K562 (cell line): ENCODE results near the gene CACNA1S. TPM values are rescaled to one million over a fixed set of nuclear protein-coding genes. Genes with fewer than 3 reads are reported as not detected.

Experiments used
- ATAC-seq: fragments of 200-7000 bp; cut with Tn5 transposase; 3 replicates; pipeline ENCODE4 v1.9.1; 2020; ENCODE audit warnings: moderate library complexity
- BruUV-seq: library from RNA; stranded (reverse); fragments of 400-500 nt; replicated peaks from 2 replicates; lab custom pipeline; 2021; lab: Mats Ljungman, UMichigan
- CTCF ChIA-PET: fragments of 300-600 bp; formaldehyde crosslinking; extraction: SDS; loops from one replicate; lab custom pipeline; 2021; ENCODE audit warnings: low intra/inter-chr PET ratio; lab: Yijun Ruan, JAX
- POLR2A ChIA-PET: fragments of 300-600, 350-650 bp; sonication (Branson Sonifier 250); formaldehyde crosslinking; extraction: SDS; loops from one replicate; lab custom pipeline; 2021; ENCODE audit warnings: antibody characterized with exemption, inconsistent platforms; lab: Yijun Ruan, JAX
- DNase-seq, 4 experiments: peaks; one replicate each; pipeline versions ENCODE4 v3.0.0 to v3.0.0-alpha.2; 2011 to 2018; ENCODE audit warnings: low spot score in 3 of 4, mixed read lengths in 3 of 4; ENCODE audit errors: extremely low read depth in 1 of 4
- FAIRE-seq: peaks from 2 replicates; lab custom pipeline; 2011; peaks lifted over from hg19 to GRCh38; lab: Jason Lieb, UNC
- H2AFZ ChIP-seq: 2 replicates; pipeline ENCODE4 v1.6.0; 2011; ENCODE audit warnings: low read depth, low read length, control low read depth, inconsistent platforms
- H3K27ac ChIP-seq: fragments of 200-600 bp; 3 replicates; pipeline ENCODE4 v1.8.0; 2011; ENCODE audit warnings: low read depth, mild to moderate bottlenecking, control low read depth, inconsistent platforms, low read length, moderate library complexity, mixed read lengths; ENCODE audit errors: extremely low read depth
- H3K27me3 ChIP-seq, 2 experiments: fragments of 300-600 bp in 1 of 2; 2 replicates in 1 of 2; 3 replicates in 1 of 2; pipeline versions ENCODE4 v1.6.0 to v1.8.0; 2011; ENCODE audit warnings: inconsistent platforms in 2 of 2, low read length in 2 of 2, mild to moderate bottlenecking in 1 of 2, mixed read lengths in 1 of 2, moderate library complexity in 1 of 2; ENCODE audit not compliant: control insufficient read depth in 2 of 2, insufficient read depth in 2 of 2
- H3K36me3 ChIP-seq: fragments of 300-600 bp; 3 replicates; pipeline ENCODE4 v1.8.0; 2011; ENCODE audit warnings: mild to moderate bottlenecking, low read length, inconsistent platforms; ENCODE audit not compliant: control insufficient read depth, insufficient read depth
- H3K4me1 ChIP-seq, 2 experiments: fragments of 200-600 bp in 1 of 2; replicated peaks in 1 of 2; 2 replicates in 1 of 2; 3 replicates in 1 of 2; pipeline versions ENCODE4 v1.5.1 to v1.8.0; 2011; ENCODE audit warnings: inconsistent platforms in 2 of 2, low read length in 2 of 2, mild to moderate bottlenecking in 1 of 2, mixed read lengths in 1 of 2, moderate library complexity in 1 of 2; ENCODE audit not compliant: control insufficient read depth in 2 of 2, insufficient read depth in 2 of 2
- H3K4me2 ChIP-seq: 2 replicates; pipeline ENCODE4 v1.6.1; 2011; ENCODE audit warnings: low read length, control low read depth, inconsistent platforms, mixed read lengths; ENCODE audit not compliant: insufficient read depth
- H3K4me3 ChIP-seq: fragments of 200-600 bp; sonication (generic), shearing (Covaris generic); 2 replicates; pipeline ENCODE4 v1.5.1; 2016; ENCODE audit warnings: control low read depth, inconsistent platforms
- H3K79me2 ChIP-seq: fragments of 200-600 bp; 3 replicates; pipeline ENCODE4 v1.8.0; 2011; ENCODE audit warnings: low read length, inconsistent platforms; ENCODE audit not compliant: control insufficient read depth, insufficient read depth
- H3K9ac ChIP-seq, 2 experiments: 2 replicates each; pipeline versions ENCODE4 v1.6.0 to v1.6.1; 2011; ENCODE audit warnings: low read depth in 2 of 2, low read length in 2 of 2, control low read depth in 1 of 2, inconsistent platforms in 1 of 2, mild to moderate bottlenecking in 1 of 2, mixed read lengths in 1 of 2; ENCODE audit not compliant: insufficient read depth in 1 of 2
- H3K9me1 ChIP-seq: one replicate; pipeline ENCODE4 v1.6.0; 2011; ENCODE audit warnings: inconsistent platforms, mild to moderate bottlenecking, low read length, moderate library complexity; ENCODE audit not compliant: control insufficient read depth, insufficient read depth
- H3K9me3 ChIP-seq: replicated peaks from 2 replicates; pipeline ENCODE4 v1.5.1; 2011; ENCODE audit warnings: low read depth, low read length, inconsistent platforms; ENCODE audit not compliant: control insufficient read depth, insufficient read depth
- H4K20me1 ChIP-seq: replicated peaks from 2 replicates; pipeline ENCODE4 v1.6.1; 2011; ENCODE audit warnings: low read length, inconsistent platforms, mixed read lengths; ENCODE audit not compliant: control insufficient read depth, insufficient read depth
- ASH1L ChIP-seq: fragments of 450-650 bp; IDR thresholded peaks from 2 replicates; pipeline ENCODE4 v1.6.1; 2018; ENCODE audit warnings: borderline replicate concordance, mild to moderate bottlenecking, low read depth; ENCODE audit not compliant: partially characterized antibody
- JUND ChIP-seq, 2 experiments: IDR thresholded peaks; 2 replicates in 1 of 2; 3 replicates in 1 of 2; pipeline ENCODE4 v1.6.1; 2011; ENCODE audit warnings: borderline replicate concordance in 2 of 2, low read depth in 2 of 2, low read length in 2 of 2, improper control_type of control experiment in 1 of 2, missing biosample characterization in 1 of 2, missing genetic modification characterization in 1 of 2, missing genetic modification reagents in 1 of 2
- KLF16 ChIP-seq: IDR thresholded peaks from 2 replicates; pipeline ENCODE4 v1.6.1; 2016; ENCODE audit warnings: antibody characterized with exemption
- MTA1 ChIP-seq: fragments of 450-650 bp; IDR thresholded peaks from 2 replicates; pipeline ENCODE4 v1.6.1; 2017; ENCODE audit warnings: borderline replicate concordance
- NFIX ChIP-seq: fragments of 250-450 bp; sonication (Bioruptor Pico); IDR thresholded peaks from 2 replicates; pipeline ENCODE4 v1.4.0; 2020; ENCODE audit warnings: low read depth, mild to moderate bottlenecking, moderate library complexity
- POLR3A ChIP-seq: IDR thresholded peaks from 2 replicates; pipeline ENCODE4 v1.6.1; 2011; ENCODE audit warnings: borderline replicate concordance, mild to moderate bottlenecking, moderate library complexity; ENCODE audit not compliant: insufficient read length, insufficient read depth; ENCODE audit errors: extremely low read depth
- RBM17 ChIP-seq: fragments of 200-400 bp; formaldehyde crosslinking; IDR thresholded peaks from 2 replicates; pipeline ENCODE4 v1.6.1; 2017; ENCODE audit warnings: low read depth, mild to moderate bottlenecking, low read length, borderline replicate concordance
- RBM39 ChIP-seq: fragments of 200-400 bp; formaldehyde crosslinking; optimal IDR thresholded peaks from 2 replicates; pipeline ENCODE3; 2018; ENCODE audit warnings: low read depth, low read length
- SAFB2 ChIP-seq: fragments of 200-400 bp; formaldehyde crosslinking; IDR thresholded peaks from 2 replicates; pipeline ENCODE4 v1.6.1; 2018; ENCODE audit warnings: borderline replicate concordance, low read length, low read depth, moderate library complexity; ENCODE audit not compliant: severe bottlenecking
- SMARCA5 ChIP-seq: fragments of 450-650 bp; IDR thresholded peaks from 2 replicates; pipeline ENCODE4 v1.6.1; 2016
- UBTF ChIP-seq, 2 experiments: IDR thresholded peaks; 2 replicates each; pipeline ENCODE4 v1.6.1; 2012; ENCODE audit warnings: improper control_type of control experiment in 2 of 2, low read depth in 2 of 2, low read length in 2 of 2, borderline replicate concordance in 1 of 2
- ZNF133 ChIP-seq: fragments of 250-450 bp; sonication (Bioruptor Pico); IDR thresholded peaks from 2 replicates; pipeline ENCODE4 v1.4.0; 2020; ENCODE audit warnings: mild to moderate bottlenecking
- ZNF175 ChIP-seq: fragments of 200-800 bp; sonication (Bioruptor generic); IDR thresholded peaks from 2 replicates; pipeline ENCODE4 v1.6.1; 2016; ENCODE audit warnings: low read depth, mild to moderate bottlenecking, missing genetic modification characterization, missing compliant biosample characterization
- ZNF263 ChIP-seq: sonication (generic); formaldehyde crosslinking; IDR thresholded peaks from 2 replicates; pipeline ENCODE4 v1.8.0; 2022; ENCODE audit warnings: mild to moderate bottlenecking, missing genetic modification reagents, borderline replicate concordance
- ZNF274 ChIP-seq: IDR thresholded peaks from 2 replicates; pipeline ENCODE4 v1.6.1; 2011; ENCODE audit warnings: low read depth, mild to moderate bottlenecking, low read length, moderate library complexity, borderline replicate concordance
- ZNF324 ChIP-seq: fragments of 250-450 bp; sonication (Bioruptor Pico); IDR thresholded peaks from 2 replicates; pipeline ENCODE4 v1.4.0; 2020; ENCODE audit warnings: mild to moderate bottlenecking
- WGBS: fragments of 100-300 bp; shearing (Covaris generic); methylation state at CpG from one replicate; pipeline ENCODE4 v1.1.6; 2016; ENCODE audit warnings: low coverage, mixed read lengths; ENCODE audit not compliant: insufficient coverage; ENCODE audit errors: missing lambda C conversion rate; 5-methylcytosine and 5-hydroxymethylcytosine counted together
- in situ Hi-C: fragments of 300-500 bp; cut with MboI; formaldehyde crosslinking; loops from 4 replicates; pipeline ENCODE4 v1.15.0; 2018; ENCODE audit warnings: inconsistent platforms, mixed read lengths
- intact Hi-C: fragments of 100-400 bp; cut with micrococcal nuclease; formaldehyde crosslinking; loops from 2 replicates; pipeline ENCODE4 v1.14.2; 2022
- polyA plus RNA-seq, 8 experiments: library from polyadenylated mRNA; depleted of rRNA in 4 of 8; stranded (reverse) in 5 of 8; unstranded in 3 of 8; fragments of >200 nt; fragmentation: Nextera tagmentation in 2 of 8; fragmentation: Illumina TruSeq in 1 of 8; extraction: Ambion mirVana in 2 of 8; extraction: Trizol in 1 of 8; gene quantifications; 2 replicates each; pipeline versions ENCODE4 v1.2.1 to v1.2.3, GENCODE V29; 2011 to 2014; ENCODE audit warnings: inconsistent platforms in 1 of 8, missing spikeins in 1 of 8
- total RNA-seq, 7 experiments: library from RNA; depleted of rRNA in 6 of 7; stranded (reverse); fragments of >200 nt in 6 of 7; fragmentation: Illumina TruSeq in 2 of 7; extraction: Trizol in 2 of 7; gene quantifications; 2 replicates each; pipeline versions ENCODE4 v1.2.1 to v1.2.3, GENCODE V29; 2011 to 2021; ENCODE audit warnings: low replicate concordance in 1 of 7
- TF ChIP-seq, protein P1 (sequence below): sonication (generic); formaldehyde crosslinking; IDR thresholded peaks from 2 replicates; pipeline ENCODE4 v1.8.0; 2022; ENCODE audit warnings: mild to moderate bottlenecking, low read depth, missing genetic modification reagents

Gene CACNA1S
- total and polyA plus RNA-seq, 9 of the 15 experiments (the other 6 are each of a cell fraction or from before 2014, with no cell fraction given): not detected

DNA sequence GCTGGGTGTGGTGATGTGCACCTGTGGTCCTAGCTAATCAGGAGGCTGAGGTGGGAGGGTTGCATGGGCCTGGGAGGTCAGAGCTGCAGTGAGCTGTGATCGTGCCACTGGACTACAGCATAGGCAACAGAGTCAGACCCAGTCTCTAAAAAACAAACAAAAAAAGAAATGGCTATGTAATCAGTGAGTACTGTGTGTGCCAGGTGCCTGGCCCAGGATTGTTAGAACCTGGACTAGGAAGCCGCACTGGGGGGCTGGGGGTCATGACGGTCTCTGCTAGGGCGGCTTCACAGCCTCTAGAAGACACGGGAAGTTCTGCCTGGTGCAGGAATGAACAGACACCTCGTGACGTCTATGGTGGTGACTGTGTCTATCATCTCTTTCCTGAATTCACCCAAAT is 33.6 kb upstream of the CACNA1S start:
- Histone ChIP-seq H3K36me3 (peaks cover 100% of the 10 kb centered on the region), H3K9me3 (no peaks in the 10 kb centered on the region), H3K27ac (no peak overlapping the region), H3K27me3 (no peaks in the 10 kb centered on the region), H4K20me1 (peaks cover 6% of the 10 kb centered on the region; the same call in 1 of the 2 replicates), H3K9me1 (no peaks in the 10 kb centered on the region), H3K9ac (no peak overlapping the region), H3K4me3 (no peak overlapping the region), H3K4me2 (no peak overlapping the region), H2AFZ (no peak overlapping the region), H3K4me1 (peaks cover 0 to 4% of the 10 kb centered on the region in 2 experiments; a peak in 3 of 5 replicates), H3K79me2 (no peaks in the 10 kb centered on the region)
- ATAC-seq (no peak), DNase-seq (no peak), FAIRE-seq (no peak)
- BruUV-seq: no TSS peak
- ChIA-PET POLR2A (interaction anchor here (0.6 to 1.4 kb wide), 4 partner anchors 10 to 801 kb away, joined by 3 to 5 read pairs (median 3); partner anchors contain the start of gene LMOD1), CTCF (no interaction called here)
- intact Hi-C loops: no loop called here
- WGBS: 76% methylated on average over 7 of the region's 7 CpGs
- in situ Hi-C loops: loop anchor here (5.0 kb wide), 1 partner anchor 71 kb away; no protein-coding TSS in a partner anchor
- TF ChIP-seq UBTF (IDR thresholded peaks at IDR 0.05; ENCODE audit: borderline replicate concordance in 1 of 2, low read depth in 2 of 2, low read length in 2 of 2) (no peak), SAFB2 (no peak), MTA1 (no peak), ZNF324 (CRISPR knock-in tag) (no peak), SMARCA5 (no peak), KLF16 (no peak), RBM17 (no peak), ZNF263 (no peak), ZNF133 (CRISPR knock-in tag) (no peak), ASH1L (no peak), ZNF274 (no peak), ZNF175 (CRISPR knock-in tag) (no peak), NFIX (CRISPR knock-in tag) (no peak), JUND (IDR thresholded peaks at IDR 0.05; ENCODE audit: borderline replicate concordance, low read depth, low read length) (no peak), JUND (tag; IDR thresholded peaks at IDR 0.05; ENCODE audit: borderline replicate concordance, low read depth, low read length) (no peak), POLR3A (no peak), RBM39 (no peak)
- TF ChIP-seq, protein P1, sequence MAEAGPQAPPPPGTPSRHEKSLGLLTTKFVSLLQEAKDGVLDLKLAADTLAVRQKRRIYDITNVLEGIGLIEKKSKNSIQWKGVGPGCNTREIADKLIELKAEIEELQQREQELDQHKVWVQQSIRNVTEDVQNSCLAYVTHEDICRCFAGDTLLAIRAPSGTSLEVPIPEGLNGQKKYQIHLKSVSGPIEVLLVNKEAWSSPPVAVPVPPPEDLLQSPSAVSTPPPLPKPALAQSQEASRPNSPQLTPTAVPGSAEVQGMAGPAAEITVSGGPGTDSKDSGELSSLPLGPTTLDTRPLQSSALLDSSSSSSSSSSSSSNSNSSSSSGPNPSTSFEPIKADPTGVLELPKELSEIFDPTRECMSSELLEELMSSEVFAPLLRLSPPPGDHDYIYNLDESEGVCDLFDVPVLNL (CRISPR knock-in tag): no peak
